CD4-positive, alpha-beta T cell treated with Interleukin-15 for 1 hour (primary cell): ENCODE data around the gene PIEZO1.

Source experiments
- DNase-seq: peaks from one replicate; pipeline ENCODE4 v3.0.0-alpha.2; 2020

Gene PIEZO1

DNA sequence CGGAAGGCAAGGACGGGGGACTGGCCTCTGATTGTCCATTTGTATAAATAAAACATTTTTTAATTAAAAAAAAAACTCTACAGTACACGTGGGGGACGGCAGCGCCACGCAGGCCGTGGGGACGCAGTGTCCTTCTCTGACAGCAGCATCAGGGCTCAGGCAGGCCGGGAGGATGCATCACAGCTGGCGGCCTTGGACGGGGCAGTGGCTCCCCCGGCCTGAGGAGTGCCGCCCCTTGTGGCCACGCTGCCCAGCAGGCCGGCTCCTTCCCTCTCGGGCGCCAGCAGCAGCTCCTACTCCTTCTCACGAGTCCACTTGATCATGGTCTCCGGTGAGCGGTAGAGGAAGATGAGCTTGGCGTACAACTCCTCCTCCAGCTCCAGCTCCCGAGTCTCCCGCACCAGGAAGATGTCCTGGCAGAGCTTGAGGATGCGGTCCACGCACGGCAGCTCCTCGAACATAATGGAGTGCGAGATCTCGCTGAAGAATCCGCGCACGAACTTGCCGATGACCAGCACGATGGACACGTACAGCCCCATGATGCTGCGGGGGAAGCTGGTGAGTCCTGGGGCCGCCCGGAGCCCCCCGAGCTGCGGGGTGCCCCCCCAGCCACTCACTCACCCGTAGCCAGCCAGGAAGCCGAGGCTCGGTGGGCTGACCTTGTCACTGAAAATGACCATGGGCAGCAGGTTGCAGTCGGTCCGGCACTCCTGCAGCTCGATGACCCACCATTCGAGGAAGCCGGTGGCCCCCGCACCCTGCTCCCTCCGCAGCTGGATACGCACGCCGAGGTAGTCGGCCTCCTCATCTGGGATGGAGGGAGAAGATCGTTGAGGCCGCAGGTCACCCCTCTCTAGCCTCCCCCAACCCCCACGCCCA, 69.5 kb downstream of the PIEZO1 start:
- DNase-seq = no peak

DNA sequence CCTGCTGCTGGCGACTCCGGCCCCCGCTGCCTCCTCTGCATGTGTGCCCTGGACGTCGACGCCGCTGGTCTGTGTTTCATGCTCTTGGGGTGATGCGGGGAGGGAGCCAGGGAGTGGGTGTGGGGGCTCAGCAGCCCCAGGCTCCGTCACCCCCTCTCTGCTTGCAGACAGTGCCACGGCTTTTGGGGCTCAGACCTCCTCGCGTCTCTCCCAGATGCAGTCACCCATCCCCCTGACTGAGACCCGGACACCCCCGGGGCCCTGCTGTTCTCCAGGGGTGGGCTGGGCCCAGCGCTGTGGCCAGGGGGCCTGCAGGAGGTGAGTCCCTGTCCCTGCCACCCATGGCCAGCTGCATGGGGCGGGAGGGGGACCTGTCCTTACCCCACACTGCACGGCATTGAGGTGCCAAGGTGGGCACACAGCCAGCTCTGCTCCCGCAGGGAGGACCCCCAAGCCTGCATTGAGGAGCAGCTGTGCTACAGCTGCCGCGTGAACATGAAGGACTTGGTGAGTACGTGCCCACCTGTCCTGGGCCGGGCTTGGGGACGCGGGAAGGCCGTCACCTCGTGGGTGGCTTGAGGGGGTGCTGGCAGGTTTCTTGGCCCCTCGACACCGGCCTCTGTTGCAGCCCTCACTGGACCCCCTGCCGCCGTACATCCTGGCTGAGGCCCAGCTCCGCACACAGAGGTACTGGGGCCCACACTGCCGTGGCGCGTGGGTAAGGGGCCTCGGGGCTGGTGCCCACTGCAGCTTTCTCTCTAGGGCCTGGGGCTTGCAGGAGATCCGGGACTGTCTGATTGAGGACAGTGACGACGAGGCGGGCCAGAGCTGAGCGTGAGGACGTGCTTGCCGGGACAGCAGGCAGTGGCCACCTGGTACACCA, 70.4 kb downstream of the PIEZO1 start:
- no peak for DNase-seq

DNA sequence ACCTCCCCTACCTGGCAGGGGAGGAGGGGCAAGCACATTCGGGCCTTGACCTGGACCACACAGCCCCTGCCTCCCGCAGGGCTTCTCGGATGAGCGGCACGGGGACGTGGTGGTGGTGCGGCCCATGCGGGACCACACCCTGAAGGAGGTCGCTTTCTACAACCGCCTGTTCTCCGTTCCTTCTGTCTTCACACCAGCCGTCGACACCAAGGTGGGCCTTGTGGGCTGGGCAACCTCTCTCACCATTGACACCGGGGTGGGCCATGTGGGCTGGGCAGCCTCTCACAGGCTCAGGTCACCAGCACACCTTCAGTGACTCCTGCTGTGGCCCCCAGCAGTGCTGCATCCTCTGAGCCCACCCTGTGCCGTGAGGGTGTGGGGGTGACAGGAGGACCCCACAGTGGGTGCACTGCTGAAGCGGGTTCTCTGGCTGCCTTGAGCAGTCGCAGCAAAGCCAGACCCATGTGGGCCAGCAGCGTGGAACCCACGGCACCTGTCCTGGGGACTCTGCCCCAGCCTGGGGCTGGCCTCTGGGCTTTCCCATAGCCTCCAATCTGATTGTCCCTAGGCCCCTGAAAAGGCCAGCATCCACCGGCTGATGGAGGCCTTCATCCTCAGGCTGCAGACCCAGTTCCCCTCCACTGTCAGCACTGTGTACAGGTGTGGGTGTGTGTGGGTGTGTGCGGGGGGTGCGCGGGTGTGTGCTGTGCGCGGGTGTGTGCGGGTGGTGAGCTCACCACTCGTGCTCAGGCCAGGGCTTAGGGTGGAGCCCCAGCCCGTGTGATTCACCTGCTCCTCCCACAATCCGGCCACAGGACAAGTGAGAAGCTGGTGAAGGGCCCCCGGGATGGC, 71.2 kb downstream of the PIEZO1 start:
- no peak for DNase-seq

DNA sequence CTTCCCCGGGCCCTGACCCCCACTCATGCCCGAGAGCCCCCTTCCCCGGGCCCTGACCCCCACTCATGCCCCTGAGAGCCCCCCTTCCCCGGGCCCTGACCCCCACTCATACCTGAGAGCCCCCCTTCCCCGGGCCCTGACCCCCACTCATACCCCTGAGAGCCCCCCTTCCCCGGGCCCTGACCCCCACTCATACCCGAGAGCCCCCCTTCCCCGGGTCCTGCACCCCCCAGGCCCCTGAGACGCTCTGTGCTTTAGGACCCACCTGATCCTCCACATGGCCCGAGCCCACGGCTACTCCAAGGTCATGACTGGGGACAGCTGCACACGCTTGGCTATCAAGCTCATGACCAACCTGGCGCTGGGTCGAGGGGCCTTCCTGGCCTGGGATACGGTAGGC, 72.0 kb downstream of the PIEZO1 start:
- DNase-seq = no peak

DNA sequence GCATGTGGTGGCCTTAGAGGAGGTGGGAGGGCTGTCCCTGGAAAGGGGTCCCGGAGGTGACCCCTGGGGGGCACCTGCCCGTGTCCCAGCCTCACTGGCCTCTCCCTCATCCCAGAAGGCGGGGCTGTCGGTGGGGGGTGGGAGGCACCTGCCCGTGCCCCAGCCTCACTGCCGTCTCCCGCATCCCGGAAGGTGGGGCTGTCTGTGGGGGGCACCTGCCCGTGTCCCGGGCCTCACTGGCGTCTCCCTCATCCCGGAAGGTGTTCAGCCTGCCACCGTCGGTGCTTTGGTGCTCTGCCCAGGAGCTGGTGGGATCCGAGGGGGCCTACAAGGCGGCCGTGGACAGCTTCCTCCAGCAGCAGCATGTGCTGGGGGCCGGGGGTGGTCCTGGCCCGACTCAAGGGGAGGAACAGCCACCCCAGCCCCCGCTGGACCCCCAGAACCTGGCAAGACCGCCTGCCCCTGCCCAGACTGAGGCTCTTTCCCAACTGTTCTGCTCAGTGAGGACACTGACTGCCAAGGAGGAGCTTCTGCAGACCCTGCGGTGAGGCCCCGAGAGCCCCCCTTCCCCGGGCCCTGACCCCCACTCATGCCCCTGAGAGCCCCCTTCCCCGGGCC, 72.5 kb downstream of the PIEZO1 start:
- DNase-seq = no peak

DNA sequence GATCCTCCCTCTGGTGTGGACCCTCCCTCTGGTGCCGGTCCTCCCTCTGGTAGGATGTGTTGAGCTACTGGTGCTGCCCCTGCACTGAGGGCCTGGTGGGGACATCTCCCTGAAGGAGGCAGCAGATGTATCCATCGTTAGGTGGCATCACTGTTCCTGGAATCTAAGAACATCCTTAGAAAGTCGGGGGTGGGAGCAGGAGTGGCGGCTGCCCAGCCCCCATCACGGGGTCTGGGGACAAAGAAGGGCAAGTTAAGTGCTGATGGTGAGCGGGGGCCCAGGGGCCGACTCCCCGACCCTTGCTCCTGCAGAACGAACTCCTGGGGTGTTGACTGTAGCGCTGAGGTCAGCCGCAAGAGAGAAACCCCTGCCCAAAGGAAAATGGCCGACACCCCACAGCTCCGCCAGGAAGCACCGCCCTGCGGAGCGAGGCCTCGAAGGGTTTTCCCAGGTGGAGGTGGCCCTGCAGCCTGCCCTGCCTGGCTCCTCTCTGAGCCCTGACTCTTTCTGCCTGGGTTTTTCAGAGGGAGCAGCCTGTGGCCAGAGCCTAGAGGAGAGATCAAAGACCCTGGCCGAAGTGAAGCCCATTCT, 73.2 kb downstream of the PIEZO1 start:
- no peak for DNase-seq

DNA sequence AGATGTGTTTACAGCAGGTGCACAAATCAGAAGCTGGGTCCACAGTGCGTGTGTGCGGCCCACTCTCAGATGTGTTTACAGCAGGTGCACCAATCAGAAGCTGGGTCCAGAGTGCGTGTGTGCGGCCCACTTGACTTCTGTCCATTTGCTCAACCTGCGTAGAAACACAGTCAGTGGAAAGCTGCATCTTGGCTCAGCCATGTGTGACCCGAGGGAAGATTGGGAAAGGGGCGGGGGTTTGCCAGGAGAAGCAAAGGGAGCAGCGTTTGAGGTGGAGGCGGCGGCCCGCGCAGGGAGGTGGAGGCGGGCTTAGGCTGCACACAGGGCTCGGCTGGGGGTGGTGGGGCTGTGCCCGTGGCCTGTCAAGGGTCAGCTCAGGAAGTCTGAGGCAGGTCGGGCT, 74.5 kb downstream of the PIEZO1 start:
- no peak for DNase-seq

DNA sequence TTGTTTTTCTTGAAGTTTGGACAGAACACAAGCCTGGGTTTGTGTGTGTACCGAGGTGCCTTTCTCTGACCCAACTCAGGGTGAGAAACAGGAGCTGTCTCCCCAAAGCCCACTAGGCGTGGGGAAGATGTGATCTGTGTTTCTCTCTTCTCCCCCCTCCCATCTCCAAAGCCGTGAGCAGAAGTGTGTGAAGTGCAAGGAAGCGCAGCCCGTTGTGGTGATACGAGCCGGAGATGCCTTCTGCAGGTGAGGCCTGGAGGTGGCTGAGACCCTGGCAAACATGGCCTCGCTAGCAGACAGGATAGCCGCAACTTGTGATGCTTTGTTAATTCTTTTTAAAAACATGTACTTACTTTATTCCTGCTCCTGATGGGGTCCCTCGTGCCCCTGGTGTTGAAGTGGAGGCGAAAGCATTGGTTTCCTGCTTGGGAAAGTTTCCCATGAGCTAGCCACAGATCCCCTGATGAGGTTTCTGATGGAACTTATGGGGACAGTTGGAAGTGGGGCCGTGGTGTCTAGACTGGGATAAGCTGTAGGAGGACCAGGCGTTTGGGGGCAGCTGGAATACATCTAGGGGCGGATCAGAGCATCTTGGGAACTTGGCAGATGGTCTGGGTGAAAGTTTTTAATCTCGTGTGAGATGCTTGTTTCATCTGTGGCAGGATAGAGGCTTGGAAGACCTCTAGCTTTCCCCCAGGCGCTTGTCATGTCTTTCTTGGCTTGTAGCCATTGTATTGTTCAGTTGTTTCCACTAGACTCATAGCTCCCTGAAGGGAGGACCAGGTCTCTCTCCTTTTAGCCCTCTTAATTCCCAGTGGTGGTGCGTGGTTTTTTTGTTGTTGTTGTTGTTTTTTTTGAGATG, 77.8 kb downstream of the PIEZO1 start:
- no peak for DNase-seq

DNA sequence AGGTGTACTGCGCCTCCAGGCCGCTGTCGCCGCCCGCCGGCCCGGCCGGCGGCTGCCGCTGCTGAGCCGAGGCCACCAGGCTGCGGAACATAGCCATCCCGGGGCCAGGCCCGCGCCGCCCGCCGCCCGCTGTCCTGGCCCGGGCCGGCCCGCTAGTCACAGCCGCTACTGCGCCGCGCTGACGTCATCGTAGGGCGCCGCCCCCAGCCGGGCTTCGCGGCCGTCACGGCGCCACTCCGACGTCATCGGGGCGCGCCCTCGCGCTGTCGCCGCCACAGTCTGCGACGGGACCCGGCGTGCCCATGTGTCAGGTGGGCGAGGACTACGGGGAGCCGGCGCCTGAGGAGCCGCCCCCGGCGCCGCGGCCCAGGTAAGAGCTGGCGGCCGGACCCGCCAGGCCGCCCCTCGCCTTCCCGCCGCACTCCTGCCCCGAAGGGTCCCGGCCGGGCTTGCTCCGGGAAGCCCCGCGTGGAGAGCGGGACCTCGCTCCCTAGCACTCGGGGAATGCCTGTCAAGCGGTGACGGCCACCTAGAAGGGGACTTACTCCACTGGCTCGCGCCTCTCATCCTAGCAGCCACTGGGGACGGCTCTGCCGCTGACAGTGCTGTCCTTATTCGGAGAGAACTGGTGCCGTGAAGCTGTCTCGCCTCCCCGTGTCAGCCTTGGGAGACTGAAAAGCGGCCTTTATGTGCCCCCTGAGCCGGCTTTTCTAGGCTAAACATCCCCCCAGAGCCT, 78.6 kb downstream of the PIEZO1 start, which contains the start of the genes CTU2 and RNF166:
Gene CTU2, plus strand, starts transcription at position 275 of the 736 bp plus-strand sequence. Its CDS starts 28 bp downstream, at position 303.
Gene RNF166, minus strand, starts transcription at position 180 of the 736 bp plus-strand sequence. Its CDS starts 83 bp downstream, at position 97.
- peak; percentile 89 for DNase-seq

DNA sequence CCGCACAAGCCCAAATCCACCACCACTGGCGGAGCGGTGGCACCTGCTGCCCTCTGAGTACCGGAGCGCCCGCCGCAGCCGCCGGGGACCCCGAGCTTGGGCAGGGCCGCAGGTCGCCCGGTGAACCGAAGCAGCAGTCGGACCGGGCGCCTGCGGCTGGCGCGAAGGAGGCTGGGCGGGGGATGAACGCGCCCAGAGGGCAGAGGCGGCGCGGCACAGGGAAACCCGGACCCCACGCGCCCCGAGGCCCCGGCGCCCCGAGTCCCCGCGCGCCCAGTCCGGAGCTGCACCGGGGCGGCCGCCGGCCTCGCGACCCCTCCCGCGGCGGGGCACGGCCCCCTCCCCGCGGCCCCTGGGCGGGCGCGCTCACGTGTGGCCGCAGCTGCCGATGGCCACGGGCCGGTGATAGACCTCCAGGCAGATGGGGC, 79.2 kb downstream of the PIEZO1 start:
- DNase-seq = no peak

DNA sequence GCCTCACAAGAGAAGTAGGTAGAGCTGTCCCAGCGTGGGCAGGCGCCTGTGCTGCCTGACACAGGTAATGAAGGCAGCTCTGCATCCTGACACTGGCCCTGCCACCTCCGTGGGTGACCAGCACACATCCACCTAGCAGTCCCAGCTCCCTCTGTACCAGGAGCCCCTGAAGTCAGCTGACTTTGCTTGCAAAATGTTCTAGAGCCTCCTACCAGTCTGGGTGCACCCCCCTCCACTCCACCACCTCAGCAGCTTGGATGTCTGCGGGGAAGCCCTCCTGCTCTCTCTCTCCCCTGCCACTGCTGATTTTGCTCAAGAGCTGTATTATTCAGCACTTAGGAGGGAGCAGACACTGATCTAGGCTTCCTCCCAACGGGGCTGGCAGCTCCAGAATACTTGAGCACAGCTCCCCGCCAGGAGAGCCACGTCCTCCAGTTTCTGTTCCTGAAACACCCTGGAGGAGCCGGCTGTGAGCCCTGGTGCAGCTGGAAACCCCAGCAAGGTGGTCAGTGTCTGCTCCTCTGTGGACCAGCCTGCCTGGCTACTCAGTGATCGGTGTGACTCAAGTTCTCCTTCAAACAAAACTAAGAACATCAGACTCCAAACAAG, 79.8 kb downstream of the PIEZO1 start:
- peak; percentile 47 for DNase-seq

DNA sequence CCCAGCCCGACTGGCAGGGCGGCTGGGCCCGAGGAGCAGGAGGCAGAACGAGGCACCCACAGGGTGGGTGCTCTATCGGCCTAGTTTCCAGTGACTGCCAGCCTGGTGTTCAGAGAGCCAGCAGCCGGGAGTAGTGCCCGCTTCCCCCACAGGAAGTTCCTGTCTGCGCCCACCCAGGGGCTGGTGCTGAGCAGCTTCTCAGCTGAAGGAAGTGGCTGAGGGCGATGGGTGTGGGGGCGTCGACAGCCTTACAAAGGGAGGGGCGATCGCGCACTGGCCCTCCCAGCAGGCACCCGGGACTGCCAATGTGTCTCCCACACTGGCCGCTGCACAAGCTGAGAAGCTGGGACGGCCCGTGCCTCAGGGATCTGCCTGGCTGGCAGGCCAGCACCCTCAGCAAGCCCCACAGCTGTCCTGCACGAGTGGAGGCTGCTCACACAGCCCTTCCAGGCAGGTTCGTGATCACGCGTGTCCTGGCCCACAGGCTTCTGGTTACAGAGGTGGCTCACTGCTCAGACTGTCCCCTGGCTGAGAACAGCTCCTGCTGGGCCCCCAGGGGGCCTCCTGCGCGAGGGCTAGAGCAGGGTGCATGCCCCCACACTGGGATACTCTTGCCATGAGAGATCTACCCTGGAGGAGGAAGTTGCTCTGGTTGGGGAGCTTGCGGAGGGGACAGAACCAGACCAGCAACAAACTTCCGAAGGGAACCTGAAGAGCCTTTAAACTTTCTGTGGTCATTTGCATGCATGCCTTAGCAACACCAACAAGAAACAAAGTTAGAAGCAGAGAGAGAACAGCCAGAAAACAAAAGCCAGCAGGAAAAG, 81.3 kb downstream of the PIEZO1 start:
- peak; percentile 71 for DNase-seq

DNA sequence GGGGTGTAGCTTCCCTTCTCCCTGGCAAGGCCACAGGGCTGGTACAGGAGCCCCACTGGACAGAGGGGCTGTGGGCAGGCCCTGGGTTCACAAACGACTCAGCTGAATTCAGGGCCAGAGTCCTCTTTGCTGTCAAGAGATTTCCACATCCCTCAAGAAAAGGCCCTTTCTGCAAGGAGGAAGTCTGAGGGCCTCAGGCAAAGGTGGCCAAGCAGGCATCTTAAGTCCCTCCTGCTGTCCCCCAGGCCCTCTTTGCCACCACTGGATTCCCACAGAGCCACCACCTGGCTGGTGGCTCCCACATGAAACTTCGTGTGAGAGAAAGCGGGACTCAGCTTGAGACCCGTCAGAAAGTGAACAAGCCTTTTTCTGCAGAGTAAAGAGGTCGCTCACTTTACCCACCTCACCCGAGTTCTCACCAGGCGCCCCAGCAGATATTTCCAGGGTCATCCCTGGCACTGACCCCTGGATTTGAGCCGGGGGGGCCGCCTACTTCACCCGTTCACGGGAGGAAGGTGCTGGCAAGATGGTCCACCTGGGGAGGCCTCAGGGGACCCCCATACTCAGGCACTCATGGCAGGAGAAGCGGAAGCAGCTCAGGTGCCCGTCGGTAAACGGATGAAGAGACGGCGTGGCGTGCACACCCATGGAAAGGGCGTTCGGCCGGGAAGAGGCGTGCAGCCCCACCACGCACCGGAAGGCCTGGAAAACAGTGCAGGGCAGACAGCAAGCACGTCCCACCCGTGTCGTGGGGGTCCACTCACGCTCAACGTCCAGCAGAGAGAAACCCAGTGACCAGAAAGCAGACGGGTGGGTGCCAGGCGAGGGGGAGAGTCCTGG, 82.4 kb downstream of the PIEZO1 start:
- no peak for DNase-seq

DNA sequence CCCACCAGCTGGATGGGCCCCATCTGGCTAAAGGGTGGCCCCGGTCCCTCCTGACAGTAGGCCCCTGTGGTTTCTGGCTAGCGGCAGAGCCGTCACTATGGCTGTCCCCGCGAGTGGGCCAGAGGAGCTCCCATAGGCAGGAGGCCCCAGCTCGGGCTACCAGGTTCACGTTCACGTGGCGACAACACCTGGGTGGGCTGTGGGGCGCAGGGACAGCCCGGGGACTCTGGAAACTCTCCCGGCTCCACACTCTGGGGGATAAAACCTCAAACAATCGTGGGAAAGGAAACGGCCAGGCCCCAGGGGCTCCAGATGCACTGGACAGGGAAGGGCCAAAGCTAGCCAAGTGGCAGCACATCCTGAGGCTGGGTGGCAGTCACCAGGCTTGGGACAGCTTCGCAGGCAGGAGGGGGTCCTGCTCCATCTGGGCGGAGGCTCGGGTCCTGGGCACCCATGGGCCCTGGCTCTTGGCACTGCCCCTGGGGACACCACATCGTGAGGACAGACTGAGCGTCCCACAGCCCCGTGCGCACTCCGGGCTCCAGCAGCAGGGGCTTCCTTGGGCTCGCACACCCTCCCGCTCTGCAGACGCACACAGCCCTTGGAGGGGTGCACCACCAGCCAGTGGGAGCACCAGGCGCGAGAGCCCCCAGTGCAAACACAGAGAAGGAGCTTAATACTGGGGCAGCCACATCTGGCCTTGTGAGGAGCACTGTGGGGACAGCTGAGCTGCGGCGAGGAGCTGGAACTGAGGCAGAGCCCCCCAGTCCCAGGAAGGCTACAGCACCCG, 83.2 kb downstream of the PIEZO1 start:
- no peak for DNase-seq

DNA sequence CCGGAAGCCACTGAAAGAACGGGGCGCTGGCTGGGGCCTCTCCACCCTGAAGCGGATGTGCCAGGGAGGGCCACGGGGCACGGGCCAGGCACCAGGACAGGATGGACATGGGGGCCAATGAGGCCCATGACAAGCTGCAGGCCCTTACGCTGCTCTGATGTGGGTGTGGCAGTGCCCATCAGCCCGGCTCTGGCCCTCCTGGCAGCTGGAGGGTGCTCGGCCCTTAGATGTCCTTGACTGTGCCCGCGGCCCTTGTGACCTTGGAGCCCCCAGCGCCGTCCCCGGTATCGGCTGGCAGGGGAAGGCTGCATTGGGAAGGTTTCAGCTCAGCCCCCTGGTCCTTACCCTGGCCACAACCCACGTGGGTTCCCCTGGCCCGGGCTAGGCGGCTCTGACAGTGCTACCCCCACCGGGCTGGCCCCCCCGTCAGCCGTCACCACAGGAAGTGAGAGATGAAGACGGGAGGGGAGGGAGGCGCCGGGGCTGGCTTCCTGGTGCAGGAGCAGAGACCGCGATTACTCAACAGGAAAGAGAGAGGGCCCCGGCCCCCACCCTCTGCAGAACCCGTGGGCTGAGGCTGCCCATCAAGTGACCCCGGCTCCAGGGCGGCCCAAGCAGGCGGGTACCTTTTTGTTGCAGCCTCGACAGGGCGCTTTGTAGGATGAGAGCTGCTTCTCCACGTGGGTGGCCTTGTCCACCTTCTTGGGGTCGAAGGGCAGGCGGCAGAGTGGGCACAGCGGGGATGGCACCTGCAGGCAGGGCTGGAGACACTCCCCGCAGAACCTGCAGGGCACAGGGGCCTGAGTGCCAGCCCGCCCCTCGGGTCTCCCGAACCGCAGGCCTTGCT, 84.2 kb downstream of the PIEZO1 start:
- DNase-seq = peak; percentile 95

DNA sequence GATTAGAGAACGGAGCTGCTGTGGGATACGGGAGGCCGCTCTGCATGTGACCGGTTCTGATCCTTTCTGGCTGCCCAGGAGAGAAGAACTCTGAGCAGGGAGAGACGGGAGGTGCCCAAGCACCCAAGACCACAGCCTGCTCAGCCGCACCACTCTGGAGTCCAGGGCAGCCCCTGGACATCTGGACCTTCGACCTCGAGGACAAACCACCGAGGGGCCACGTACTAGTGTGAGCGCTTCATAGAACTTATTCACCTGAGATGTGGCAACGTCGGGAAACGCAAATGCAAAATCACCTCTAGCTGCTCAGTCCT, 84.7 kb downstream of the PIEZO1 start:
- DNase-seq = no peak
